Nephron (organoid): Measurements from ENCODE around the gene HNRNPUL2.
"Not testable (repeated sequence)": the region's sequence is repeated elsewhere in the genome, so short reads cannot be mapped to it uniquely, and the experiment has no call there.

ENCODE experiments used
- H3K27ac Mint-ChIP-seq, 3 experiments: 2 replicates each; pipeline ENCODE4 v1.8.0; 2020; ENCODE audit warnings: mixed read lengths in 3 of 3, mild to moderate bottlenecking in 2 of 3, moderate library complexity in 1 of 3
- H3K27me3 Mint-ChIP-seq: 2 replicates; pipeline ENCODE4 v1.8.0; 2021; ENCODE audit warnings: low read depth, mild to moderate bottlenecking, moderate library complexity, mixed read lengths
- H3K36me3 Mint-ChIP-seq: 2 replicates; pipeline ENCODE4 v1.8.0; 2020; ENCODE audit warnings: low read depth, mixed read lengths
- H3K4me1 Mint-ChIP-seq: 2 replicates; pipeline ENCODE4 v1.8.0; 2020; ENCODE audit warnings: mixed read lengths
- H3K4me3 Mint-ChIP-seq, 3 experiments: 2 replicates each; pipeline ENCODE4 v1.8.0; 2020; ENCODE audit warnings: mild to moderate bottlenecking in 3 of 3, mixed read lengths in 3 of 3, moderate library complexity in 2 of 3
- H3K9me3 Mint-ChIP-seq: 2 replicates; pipeline ENCODE4 v1.8.0; 2020; ENCODE audit warnings: mixed read lengths
- CTCF ChIP-seq, 3 experiments: fragments of 200-600 bp; sonication (generic); IDR thresholded peaks; one replicate each; pipeline ENCODE4 v1.5.0; 2021; ENCODE audit warnings: antibody characterized with exemption in 3 of 3; ENCODE audit not compliant: unreplicated experiment in 3 of 3

HNRNPUL2 gene

GRCh38 chr11:62705880-62706849, 21.1 kb downstream of the HNRNPUL2 start:
- no peak for TF ChIP-seq CTCF (IDR thresholded peaks at IDR 0.05; ENCODE audit: unreplicated experiment in 3 of 3)
- Mint-ChIP-seq H3K4me3 (peak overlapping the region; percentile 83 to 93 (median 90)), H3K4me1 (peaks cover 39% of the 10 kb centered on the region), H3K27ac (peak overlapping the region; percentile 96 to 99 (median 97)), H3K27me3 (no peaks in the 10 kb centered on the region), H3K36me3 (peaks cover 28% of the 10 kb centered on the region), H3K9me3 (no peaks in the 10 kb centered on the region)

GRCh38 chr11:62705413-62705812, 21.8 kb downstream of the HNRNPUL2 start:
- Mint-ChIP-seq H3K27ac (peak overlapping the region; percentile 88 to 97 (median 89)), H3K4me3 (peak overlapping the region; percentile 83 to 93 (median 90)), H3K9me3 (no peaks in the 10 kb centered on the region), H3K4me1 (peaks cover 39% of the 10 kb centered on the region), H3K36me3 (peaks cover 26% of the 10 kb centered on the region), H3K27me3 (no peaks in the 10 kb centered on the region)
- TF ChIP-seq CTCF (IDR thresholded peaks at IDR 0.05; ENCODE audit: unreplicated experiment in 3 of 3), result no peak

- H3K9me3 Mint-ChIP-seq, H3K27ac Mint-ChIP-seq, H3K27me3 Mint-ChIP-seq: not testable (repeated sequence)
- peaks cover 33% of the 10 kb centered on the region for H3K4me1 Mint-ChIP-seq
- peaks cover 23% of the 10 kb centered on the region for H3K36me3 Mint-ChIP-seq
- H3K4me3 Mint-ChIP-seq, result peak overlapping the region in 2 of 3 experiments; percentile 17 to 22
These were observed 23.3 kb downstream of the HNRNPUL2 start for GRCh38 chr11:62703921-62704320.

GRCh38 chr11:62702246-62702645, 25.0 kb downstream of the HNRNPUL2 start:
- Mint-ChIP-seq H3K36me3 (peaks cover 30% of the 10 kb centered on the region), H3K27me3 (no peaks in the 10 kb centered on the region), H3K4me3 (no peak overlapping the region), H3K27ac (no peak overlapping the region), H3K4me1 (peaks cover 19% of the 10 kb centered on the region), H3K9me3 (no peaks in the 10 kb centered on the region)
- no peak for TF ChIP-seq CTCF (IDR thresholded peaks at IDR 0.05; ENCODE audit: unreplicated experiment in 3 of 3)

GRCh38 chr11:62694455-62695167, 32.6 kb downstream of the HNRNPUL2 start:
- H3K4me3 Mint-ChIP-seq, result no peak overlapping the region
- H3K9me3 Mint-ChIP-seq, result no peaks in the 10 kb centered on the region
- peaks cover 14% of the 10 kb centered on the region for H3K4me1 Mint-ChIP-seq
- peaks cover 4% of the 10 kb centered on the region for H3K27me3 Mint-ChIP-seq
- peak overlapping the region in 2 of 3 experiments; percentile 66 to 78 for H3K27ac Mint-ChIP-seq
- peak; percentile 62 to 75 (median 73) for TF ChIP-seq CTCF (IDR thresholded peaks at IDR 0.05; ENCODE audit: unreplicated experiment in 3 of 3)
- H3K36me3 Mint-ChIP-seq, result peaks cover 44% of the 10 kb centered on the region

- Mint-ChIP-seq H3K36me3 (peaks cover 42% of the 10 kb centered on the region), H3K4me1 (peaks cover 24% of the 10 kb centered on the region)
- not testable (repeated sequence) for H3K27ac Mint-ChIP-seq, H3K9me3 Mint-ChIP-seq, H3K27me3 Mint-ChIP-seq, H3K4me3 Mint-ChIP-seq
These were observed 33.6 kb downstream of the HNRNPUL2 start for GRCh38 chr11:62693624-62694023.
